Measurements from ENCODE around the gene HECTD4. TPM values are rescaled to one million over a fixed set of nuclear protein-coding genes. Genes with fewer than 3 reads are reported as not detected.
"Not testable (repeated sequence)": the region's sequence is repeated elsewhere in the genome, so short reads cannot be mapped to it uniquely, and the experiment has no call there.

Gene HECTD4
- total RNA-seq, 1 experiment from 2014 or later: 4.0 TPM

DNA sequence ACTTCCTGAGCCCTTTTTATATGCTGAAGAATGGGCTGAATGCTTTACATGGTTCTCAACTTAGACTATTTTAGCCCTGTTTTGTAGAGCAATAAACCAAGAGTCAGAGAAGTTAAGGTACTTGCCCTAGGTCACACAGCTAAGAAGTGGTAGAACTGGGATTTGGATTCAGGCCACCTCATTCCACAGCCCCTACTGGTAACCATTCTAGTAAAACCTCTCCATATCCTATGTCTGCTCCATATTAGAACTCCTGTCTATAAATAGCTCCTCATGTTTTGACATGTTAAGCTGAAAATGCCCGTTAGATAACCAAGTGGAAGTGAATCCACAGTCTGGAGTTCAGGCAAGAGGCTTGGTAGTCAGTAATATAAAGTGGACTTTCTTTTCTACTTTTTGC lies 111.6 kb downstream of the HECTD4 start:
- no peak for DNase-seq (ENCODE audit: low spot score)

GRCh38 chr12:112266473-112266872 lies 115.8 kb downstream of the HECTD4 start:
- no peak for DNase-seq (ENCODE audit: low spot score)

DNA sequence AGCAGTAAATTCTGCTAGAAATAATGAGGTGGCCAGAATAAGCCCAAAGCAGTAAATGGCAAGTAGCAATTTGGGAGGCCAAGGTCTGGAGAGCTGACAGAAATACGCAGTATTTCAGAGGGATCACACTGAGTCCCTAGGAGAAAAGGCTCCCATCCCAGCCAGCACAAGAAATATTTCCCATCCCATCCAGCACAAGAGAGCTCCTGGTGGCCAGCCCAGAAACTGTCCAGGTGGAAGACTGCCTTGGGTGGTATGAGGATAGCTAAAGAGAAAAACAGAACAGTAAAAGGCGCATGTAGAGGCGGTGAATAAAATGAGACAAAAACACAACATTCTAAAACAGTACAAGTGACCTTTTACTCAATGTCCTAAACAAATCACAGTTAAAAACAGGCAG lies 120.7 kb downstream of the HECTD4 start:
- no peak for DNase-seq (ENCODE audit: low spot score)

GRCh38 chr12:112258926-112259325 lies 123.3 kb downstream of the HECTD4 start:
- no peak for DNase-seq (ENCODE audit: low spot score)

DNA sequence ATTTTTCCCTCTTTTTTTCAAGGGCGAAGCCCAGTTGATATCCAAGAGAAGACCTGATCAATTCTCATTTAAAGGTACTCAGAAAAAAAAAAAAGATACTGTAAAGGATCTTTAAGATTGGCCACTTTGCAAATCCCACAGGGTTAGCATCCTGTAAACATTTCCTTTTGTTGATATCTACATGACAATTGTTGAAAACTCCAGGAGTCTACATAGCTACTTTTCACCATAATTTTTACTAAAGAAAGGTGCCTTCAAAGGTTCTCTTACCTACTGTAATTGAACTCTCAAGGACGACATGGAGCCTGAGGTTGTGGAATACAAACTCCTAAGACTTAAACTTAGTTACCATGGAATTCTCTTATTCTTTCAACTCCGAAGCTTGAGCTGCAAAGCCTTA lies 125.5 kb downstream of the HECTD4 start:
- DNase-seq (ENCODE audit: low spot score): no peak

DNA sequence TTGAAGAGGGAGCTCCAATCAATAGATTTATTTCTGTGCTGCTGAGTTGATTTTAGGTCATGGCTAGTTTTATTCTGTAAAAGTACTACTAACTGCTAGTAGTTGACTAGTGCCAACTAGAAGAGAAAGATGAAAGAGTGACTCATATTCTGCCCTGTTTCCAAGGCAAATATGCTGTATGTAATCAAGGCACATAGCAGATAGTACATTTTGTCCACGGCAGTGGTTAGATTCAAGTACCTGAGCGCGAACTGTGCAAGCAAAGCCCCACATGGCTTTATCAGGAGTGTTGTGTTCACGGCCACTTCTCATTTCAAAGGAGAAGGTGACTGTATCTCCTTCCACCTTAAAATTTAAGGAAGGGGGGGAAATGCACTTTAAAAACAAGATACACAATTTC lies 130.0 kb downstream of the HECTD4 start:
- no peak for DNase-seq (ENCODE audit: low spot score)

- DNase-seq (ENCODE audit: low spot score): not testable (repeated sequence)
Measured at GRCh38 chr12:112244902-112245301, 137.3 kb downstream of the HECTD4 start.

DNA sequence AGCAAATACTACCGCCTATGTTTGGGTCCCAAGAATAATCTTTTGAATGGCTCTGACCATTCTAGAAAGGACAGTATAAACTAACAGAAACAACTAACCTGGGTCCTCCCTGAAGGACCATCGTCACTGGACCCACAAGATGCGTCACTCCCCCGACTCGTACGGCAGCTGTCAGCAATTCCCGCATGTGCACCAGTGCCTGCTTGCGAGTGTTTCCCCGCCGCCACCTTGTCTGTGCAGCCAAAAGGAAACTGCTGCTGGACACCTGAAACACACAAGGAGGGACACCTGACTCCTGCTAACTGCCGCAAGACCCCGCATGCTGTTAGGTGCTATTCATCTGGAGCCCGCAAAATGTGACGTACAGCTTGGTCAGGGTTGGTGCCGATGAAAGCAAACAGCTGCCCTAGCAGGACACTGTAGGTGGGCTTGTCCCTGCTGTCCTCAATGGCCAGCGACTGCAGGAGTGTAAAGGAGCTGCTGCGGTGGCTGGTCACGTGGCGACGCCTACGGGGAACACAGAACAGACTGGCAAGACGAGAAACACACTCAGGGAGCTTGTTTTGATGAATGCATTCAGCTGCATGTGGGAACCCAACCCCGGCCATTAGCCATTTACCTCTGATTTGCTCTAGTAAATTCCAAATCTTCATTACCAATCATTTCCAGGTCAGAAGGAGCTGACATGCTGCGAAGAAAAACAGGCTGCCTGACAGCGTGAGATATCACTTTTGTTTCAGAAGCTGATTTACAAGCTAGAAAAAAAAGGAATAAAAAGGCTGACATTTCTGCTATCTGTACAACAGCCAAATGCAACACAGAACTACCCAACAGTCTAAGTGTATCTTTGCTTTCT lies 138.7 kb downstream of the HECTD4 start:
- DNase-seq (ENCODE audit: low spot score): no peak

- no peak for DNase-seq (ENCODE audit: low spot score)
Measured at GRCh38 chr12:112241176-112241575, 141.1 kb downstream of the HECTD4 start.

DNA sequence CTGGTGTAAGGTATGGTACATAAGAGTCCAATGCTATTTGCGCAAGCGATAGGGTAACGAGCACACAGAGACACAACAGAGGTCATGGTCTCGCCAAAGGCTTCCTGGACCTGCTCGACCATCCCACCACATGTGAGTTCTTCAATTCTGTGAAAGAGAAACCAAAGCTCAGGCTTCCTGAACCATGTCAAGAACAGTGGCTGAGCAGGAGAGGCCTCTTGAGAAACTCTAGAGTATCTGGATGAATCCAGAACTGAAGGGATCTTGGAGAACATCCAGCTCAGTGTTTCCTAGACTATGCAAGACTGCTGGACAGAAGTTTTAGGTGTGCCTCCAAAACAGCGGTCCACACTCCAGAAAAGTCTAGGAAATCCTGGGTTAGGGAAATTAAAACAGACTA lies 142.3 kb downstream of the HECTD4 start:
- DNase-seq (ENCODE audit: low spot score): no peak

DNA sequence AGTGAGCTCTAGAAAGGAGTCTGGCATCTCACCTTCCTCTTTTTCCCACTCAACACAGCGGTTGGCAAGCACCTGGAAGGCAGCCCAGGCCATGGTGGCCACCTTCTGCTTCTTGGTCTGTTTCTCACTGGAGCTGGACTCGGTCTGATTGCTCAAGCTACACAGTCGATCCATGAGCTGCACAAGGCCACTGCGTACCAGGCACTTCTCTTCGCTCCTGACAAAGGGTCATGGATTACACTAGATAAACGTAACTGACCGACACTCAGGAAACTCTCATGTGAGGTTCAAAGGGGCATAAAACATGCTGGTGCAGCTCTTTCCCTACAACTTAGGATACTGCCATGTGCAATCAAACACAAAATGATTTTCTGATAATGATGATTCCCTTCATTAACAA lies 143.2 kb downstream of the HECTD4 start:
- DNase-seq (ENCODE audit: low spot score): no peak

- DNase-seq (ENCODE audit: low spot score): no peak
Measured at GRCh38 chr12:112238441-112238840, 143.8 kb downstream of the HECTD4 start.

GRCh38 chr12:112236786-112237185 lies 145.4 kb downstream of the HECTD4 start:
- no peak for DNase-seq (ENCODE audit: low spot score)

DNA sequence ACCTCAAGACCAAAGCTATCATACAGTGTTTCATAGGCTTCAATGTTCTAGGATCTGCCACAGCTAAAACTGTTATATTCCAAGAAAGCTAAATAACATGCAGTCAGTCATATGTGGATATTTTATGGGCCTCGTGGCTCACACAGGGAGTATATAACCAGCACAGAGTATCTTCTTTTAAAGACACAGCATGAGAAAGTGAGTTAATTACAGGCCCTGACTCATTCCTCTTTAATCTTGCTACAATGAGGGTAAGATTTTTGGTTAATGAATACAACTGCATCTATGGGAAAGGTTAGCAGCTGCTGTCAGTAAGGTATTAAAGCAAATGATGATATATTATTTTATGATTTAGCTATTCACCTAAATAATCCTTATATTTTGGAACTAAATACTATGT lies 145.8 kb downstream of the HECTD4 start:
- no peak for DNase-seq (ENCODE audit: low spot score)

GRCh38 chr12:112234303-112234702 lies 147.9 kb downstream of the HECTD4 start:
- no peak for DNase-seq (ENCODE audit: low spot score)

DNA sequence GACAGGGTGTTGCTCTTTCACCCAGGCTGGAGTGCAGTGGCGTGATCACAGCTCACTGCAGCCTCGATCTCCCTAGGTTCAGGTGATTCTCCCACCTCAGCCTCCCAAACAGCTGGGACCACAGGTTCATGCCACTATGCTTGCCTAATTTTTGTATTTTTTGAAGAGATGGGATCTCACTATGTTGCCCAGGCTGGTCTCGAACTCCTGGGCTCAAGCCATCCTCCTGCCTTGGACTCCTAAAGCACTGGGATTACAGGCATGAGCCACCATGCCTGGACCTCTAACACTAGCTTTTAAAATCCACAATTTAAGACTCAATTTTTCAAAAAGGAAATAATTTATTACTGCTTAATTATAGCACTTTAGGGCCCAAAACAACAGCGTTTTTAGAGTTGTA lies 149.0 kb downstream of the HECTD4 start:
- no peak for DNase-seq (ENCODE audit: low spot score)

DNA sequence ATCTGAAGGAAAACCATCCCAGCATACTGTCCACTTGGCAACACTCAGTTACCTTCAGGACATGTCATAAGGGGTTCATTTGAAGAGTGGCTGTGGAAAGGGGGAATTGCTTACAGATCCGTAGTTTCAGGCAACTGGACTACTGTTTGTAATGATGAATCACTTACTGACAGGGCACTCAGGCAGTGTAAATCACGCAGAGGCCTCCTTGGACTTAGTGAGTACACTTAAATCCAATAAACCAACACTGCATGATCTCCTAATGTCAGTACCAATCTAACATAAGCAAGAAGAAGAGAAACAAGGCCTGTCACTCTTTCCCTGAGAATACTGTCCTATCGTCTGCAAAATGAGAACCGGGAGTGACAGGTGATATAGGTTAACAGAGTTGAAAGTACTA lies 152.1 kb downstream of the HECTD4 start:
- no peak for DNase-seq (ENCODE audit: low spot score)

GRCh38 chr12:112226768-112227167 lies 155.5 kb downstream of the HECTD4 start:
- DNase-seq (ENCODE audit: low spot score): no peak

- DNase-seq (ENCODE audit: low spot score): not testable (repeated sequence)
Measured at GRCh38 chr12:112220628-112221027, 161.6 kb downstream of the HECTD4 start.

DNA sequence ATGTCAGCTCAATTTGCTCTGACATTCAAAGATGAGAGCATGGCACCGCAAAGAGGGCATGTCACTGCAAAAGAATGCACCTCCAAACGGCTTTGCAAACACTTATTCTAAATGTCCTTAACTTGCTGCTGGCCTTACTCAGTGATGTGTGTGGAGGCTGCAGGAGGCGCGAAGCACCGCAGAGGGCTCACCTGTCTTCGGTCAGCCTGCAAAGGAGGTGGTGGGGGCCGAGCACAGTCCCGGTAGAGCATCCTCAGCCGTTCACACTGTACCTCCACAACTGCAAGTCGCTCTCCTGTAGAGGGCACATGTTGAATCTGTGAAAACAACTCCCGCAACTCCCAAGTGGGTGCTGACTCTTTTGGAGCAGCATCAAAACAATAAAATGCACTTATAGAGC lies 163.0 kb downstream of the HECTD4 start:
- no peak for DNase-seq (ENCODE audit: low spot score)

- DNase-seq (ENCODE audit: low spot score): no peak
Measured at GRCh38 chr12:112218150-112218549, 164.1 kb downstream of the HECTD4 start.

- no peak for DNase-seq (ENCODE audit: low spot score)
Measured at GRCh38 chr12:112217647-112218046, 164.6 kb downstream of the HECTD4 start.

GRCh38 chr12:112216223-112216622 lies 166.0 kb downstream of the HECTD4 start:
- DNase-seq (ENCODE audit: low spot score): no peak

GRCh38 chr12:112214064-112214463 lies 168.2 kb downstream of the HECTD4 start:
- no peak for DNase-seq (ENCODE audit: low spot score)

Data from H4 (cell line).